Measurements from ENCODE around the gene VPS26A.

Gene VPS26A

DNA sequence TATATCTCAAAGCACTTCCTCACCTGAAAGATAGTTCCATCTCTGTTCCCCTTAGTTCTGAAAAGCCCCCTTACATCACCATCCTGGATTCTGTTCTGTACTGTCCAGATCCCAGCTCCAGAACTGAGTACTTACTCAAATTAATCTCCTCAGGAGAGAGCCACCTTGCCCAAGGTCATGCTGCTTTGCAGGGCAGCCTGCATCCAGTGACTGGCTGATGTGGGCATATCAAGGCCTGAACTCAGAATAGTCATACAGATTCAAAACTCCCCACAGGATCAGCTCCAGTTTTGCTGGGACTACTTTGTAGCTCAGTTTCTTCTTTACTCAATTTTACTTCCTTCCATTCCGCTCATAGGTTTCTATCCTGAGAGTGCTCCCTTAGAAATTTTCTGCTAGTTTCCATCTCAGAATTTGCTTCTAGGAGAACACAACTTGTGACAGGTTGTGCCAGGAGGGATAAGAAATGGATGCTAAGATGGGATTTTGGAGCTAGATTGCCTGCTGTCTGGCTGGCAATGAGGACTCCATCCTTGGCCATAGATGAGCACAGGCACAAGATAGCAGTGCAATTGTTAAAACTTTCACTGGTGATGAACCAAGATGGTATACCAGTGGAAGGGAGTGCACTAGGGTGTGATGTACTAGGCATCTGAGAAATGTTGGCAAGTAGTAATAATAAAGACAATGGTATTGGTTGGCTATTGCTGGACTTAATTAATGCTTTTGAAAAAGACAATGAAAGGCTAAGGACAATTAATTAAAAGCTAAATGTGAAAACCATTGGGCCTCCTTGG lies 18.8 kb upstream of the VPS26A start:
- peaks cover 1 to 9% of the 10 kb centered on the region in 2 donors for H3K4me1 ChIP-seq (ENCODE audit: control insufficient read depth in 2 of 2, insufficient read depth in 1 of 2, low read depth in 1 of 2, low read length in 2 of 2)
- no peak overlapping the region for H3K4me2 ChIP-seq (ENCODE audit: insufficient read depth, low read length, poor library complexity, severe bottlenecking)
- no peak overlapping the region for H3K4ac ChIP-seq (ENCODE audit: low read length)
- no peak overlapping the region for H2BK12ac ChIP-seq (ENCODE audit: low read length)
- no peak overlapping the region for H2AFZ ChIP-seq (ENCODE audit: low read length)
- H3K4me3 ChIP-seq (ENCODE audit: low read length in 2 of 2), result no peak overlapping the region
- no peak overlapping the region for H3K27ac ChIP-seq (replicated peaks; ENCODE audit: low read length)
- H4K91ac ChIP-seq (ENCODE audit: low read depth, low read length, poor library complexity), result no peak overlapping the region
- no peak overlapping the region for H2BK15ac ChIP-seq (ENCODE audit: low read length)
- WGBS, 2 donors (ENCODE audit: extremely low coverage in 2 of 2, insufficient read length in 2 of 2, insufficient replicate concordance in 1 of 2), result no CpG with 5 or more reads among the region's 1 CpG
- H4K8ac ChIP-seq (ENCODE audit: low read depth, low read length), result no peak overlapping the region
- H3K36me3 ChIP-seq (replicated peaks in 1 of 2; ENCODE audit: control insufficient read depth in 2 of 2, insufficient read depth in 2 of 2, low read length in 2 of 2), result no peaks in the 10 kb centered on the region
- no peak overlapping the region for H3K18ac ChIP-seq (ENCODE audit: low read length)
- no peaks in the 10 kb centered on the region for H3K79me1 ChIP-seq (ENCODE audit: low read depth, low read length)
- no peak for DNase-seq (ENCODE audit: low spot score)
- no peak overlapping the region for H2AK5ac ChIP-seq (ENCODE audit: low read depth, low read length)
- H2BK5ac ChIP-seq (ENCODE audit: low read length), result no peak overlapping the region
- H3K9me3 ChIP-seq (replicated peaks in 1 of 2; ENCODE audit: control insufficient read depth in 2 of 2, insufficient read depth in 1 of 2, low read depth in 1 of 2, low read length in 2 of 2), result peaks cover 0 to 8% of the 10 kb centered on the region in 2 donors
- no peak overlapping the region for H3K14ac ChIP-seq (ENCODE audit: low read length)
- H3K9ac ChIP-seq (ENCODE audit: low read depth, low read length, poor library complexity), result no peak overlapping the region
- H2BK120ac ChIP-seq (ENCODE audit: low read depth, low read length), result no peak overlapping the region
- no peaks in the 10 kb centered on the region for H3K27me3 ChIP-seq (ENCODE audit: control insufficient read depth in 3 of 3, insufficient read depth in 3 of 3, low read depth in 1 of 3, low read length in 3 of 3)
- no peak overlapping the region for H3K23ac ChIP-seq (ENCODE audit: low read depth, low read length, poor library complexity)

DNA sequence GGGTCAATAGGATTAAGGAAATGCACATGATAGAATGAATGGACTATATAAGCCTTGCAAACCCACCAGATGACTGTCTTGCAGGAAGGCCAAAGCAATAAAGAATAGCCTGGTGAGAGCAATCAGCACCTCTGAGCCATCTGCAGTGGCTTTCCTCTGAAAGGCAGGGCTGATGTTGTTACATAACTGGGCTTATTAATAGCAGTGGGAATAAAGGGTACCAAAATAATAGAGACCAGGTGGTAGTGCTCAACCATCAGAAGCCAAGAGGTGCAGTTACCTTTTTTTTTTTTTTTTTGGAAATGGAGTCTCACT lies 16.8 kb upstream of the VPS26A start:
- H3K36me3 ChIP-seq (replicated peaks in 1 of 2; ENCODE audit: control insufficient read depth in 2 of 2, insufficient read depth in 2 of 2, low read length in 2 of 2), result no peaks in the 10 kb centered on the region
- no peak overlapping the region for H2BK120ac ChIP-seq (ENCODE audit: low read depth, low read length)
- H2BK12ac ChIP-seq (ENCODE audit: low read length), result no peak overlapping the region
- no peak overlapping the region for H2AFZ ChIP-seq (ENCODE audit: low read length)
- no peak overlapping the region for H3K4me2 ChIP-seq (ENCODE audit: insufficient read depth, low read length, poor library complexity, severe bottlenecking)
- no peak overlapping the region for H2BK5ac ChIP-seq (ENCODE audit: low read length)
- no peak for DNase-seq (ENCODE audit: low spot score)
- H3K9me3 ChIP-seq (replicated peaks in 1 of 2; ENCODE audit: control insufficient read depth in 2 of 2, insufficient read depth in 1 of 2, low read depth in 1 of 2, low read length in 2 of 2), result peaks cover 0 to 8% of the 10 kb centered on the region in 2 donors
- H2AK5ac ChIP-seq (ENCODE audit: low read depth, low read length), result no peak overlapping the region
- H3K4ac ChIP-seq (ENCODE audit: low read length), result no peak overlapping the region
- no peak overlapping the region for H3K4me3 ChIP-seq (ENCODE audit: low read length in 2 of 2)
- H3K14ac ChIP-seq (ENCODE audit: low read length), result no peak overlapping the region
- H2BK15ac ChIP-seq (ENCODE audit: low read length), result no peak overlapping the region
- H3K18ac ChIP-seq (ENCODE audit: low read length), result no peak overlapping the region
- H3K79me1 ChIP-seq (ENCODE audit: low read depth, low read length), result no peaks in the 10 kb centered on the region
- H3K4me1 ChIP-seq (ENCODE audit: control insufficient read depth in 2 of 2, insufficient read depth in 1 of 2, low read depth in 1 of 2, low read length in 2 of 2), result peaks cover 1 to 5% of the 10 kb centered on the region in 2 donors
- H3K27me3 ChIP-seq (ENCODE audit: control insufficient read depth in 3 of 3, insufficient read depth in 3 of 3, low read depth in 1 of 3, low read length in 3 of 3), result peaks cover 0 to 2% (median 0%) of the 10 kb centered on the region in 3 experiments
- H3K9ac ChIP-seq (ENCODE audit: low read depth, low read length, poor library complexity), result no peak overlapping the region
- no peak overlapping the region for H4K91ac ChIP-seq (ENCODE audit: low read depth, low read length, poor library complexity)
- no peak overlapping the region for H3K23ac ChIP-seq (ENCODE audit: low read depth, low read length, poor library complexity)
- no peak overlapping the region for H3K27ac ChIP-seq (replicated peaks; ENCODE audit: low read length)
- no peak overlapping the region for H4K8ac ChIP-seq (ENCODE audit: low read depth, low read length)

DNA sequence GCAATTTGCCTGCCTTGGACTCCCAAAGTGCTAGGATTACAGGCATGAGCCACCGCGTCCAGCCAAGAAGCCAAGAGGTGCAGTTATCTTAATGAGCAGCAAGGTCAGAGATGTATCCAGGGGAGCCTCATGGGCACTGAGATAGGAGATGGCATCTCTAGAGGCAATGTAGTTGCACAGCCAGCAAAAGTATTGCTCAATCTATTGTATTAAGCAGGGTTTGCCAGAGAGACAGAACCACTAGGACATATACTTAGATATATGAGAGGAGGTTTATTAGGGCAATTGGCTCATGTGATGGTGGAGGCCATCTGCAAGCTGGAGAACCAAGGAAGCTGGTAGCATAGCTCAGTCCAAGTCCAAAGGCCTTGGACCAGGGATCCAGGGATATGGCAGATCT lies 16.3 kb upstream of the VPS26A start:
- no CpG with 5 or more reads among the region's 2 CpGs for WGBS, 2 donors (ENCODE audit: extremely low coverage in 2 of 2, insufficient read length in 2 of 2, insufficient replicate concordance in 1 of 2)
- Histone ChIP-seq H3K27me3 (ENCODE audit: control insufficient read depth in 3 of 3, insufficient read depth in 3 of 3, low read depth in 1 of 3, low read length in 3 of 3) (peaks cover 0 to 2% (median 0%) of the 10 kb centered on the region in 3 experiments), H3K9me3 (replicated peaks in 1 of 2; ENCODE audit: control insufficient read depth in 2 of 2, insufficient read depth in 1 of 2, low read depth in 1 of 2, low read length in 2 of 2) (peaks cover 0 to 8% of the 10 kb centered on the region in 2 donors), H3K14ac (ENCODE audit: low read length) (no peak overlapping the region), H2BK15ac (ENCODE audit: low read length) (no peak overlapping the region), H3K4me3 (ENCODE audit: low read length in 2 of 2) (no peak overlapping the region), H2AK5ac (ENCODE audit: low read depth, low read length) (no peak overlapping the region), H3K79me1 (ENCODE audit: low read depth, low read length) (no peaks in the 10 kb centered on the region), H2BK5ac (ENCODE audit: low read length) (no peak overlapping the region), H3K4ac (ENCODE audit: low read length) (no peak overlapping the region), H3K4me1 (ENCODE audit: control insufficient read depth in 2 of 2, insufficient read depth in 1 of 2, low read depth in 1 of 2, low read length in 2 of 2) (peaks cover 0 to 1% of the 10 kb centered on the region in 2 donors), H4K8ac (ENCODE audit: low read depth, low read length) (no peak overlapping the region), H3K4me2 (ENCODE audit: insufficient read depth, low read length, poor library complexity, severe bottlenecking) (no peak overlapping the region), H3K18ac (ENCODE audit: low read length) (no peak overlapping the region), H3K9ac (ENCODE audit: low read depth, low read length, poor library complexity) (no peak overlapping the region), H2BK12ac (ENCODE audit: low read length) (no peak overlapping the region), H3K23ac (ENCODE audit: low read depth, low read length, poor library complexity) (no peak overlapping the region), H2AFZ (ENCODE audit: low read length) (no peak overlapping the region), H3K27ac (replicated peaks; ENCODE audit: low read length) (no peak overlapping the region), H3K36me3 (replicated peaks in 1 of 2; ENCODE audit: control insufficient read depth in 2 of 2, insufficient read depth in 2 of 2, low read length in 2 of 2) (no peaks in the 10 kb centered on the region), H4K91ac (ENCODE audit: low read depth, low read length, poor library complexity) (no peak overlapping the region), H2BK120ac (ENCODE audit: low read depth, low read length) (no peak overlapping the region)
- DNase-seq (ENCODE audit: low spot score), result no peak

DNA sequence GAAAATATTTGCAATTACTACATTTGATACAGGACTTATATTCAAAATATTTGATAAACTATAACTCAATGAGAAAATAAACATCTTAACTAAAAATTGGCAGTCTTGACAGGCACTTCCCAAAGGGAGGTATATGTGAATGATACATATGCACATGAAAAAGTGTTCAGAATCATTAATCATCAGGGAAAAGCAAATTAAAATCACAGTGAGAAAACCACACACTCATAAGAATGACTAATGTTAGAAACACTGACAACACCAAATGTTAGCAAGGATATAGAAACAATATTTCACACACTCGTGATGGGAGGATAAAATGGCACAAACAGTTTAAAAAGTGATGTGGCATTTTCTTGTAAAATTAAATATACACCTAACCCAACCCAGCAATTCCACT lies 4.1 kb upstream of the VPS26A start:
- H4K8ac ChIP-seq (ENCODE audit: low read depth, low read length), result no peak overlapping the region
- H4K91ac ChIP-seq (ENCODE audit: low read depth, low read length, poor library complexity), result no peak overlapping the region
- H3K36me3 ChIP-seq (replicated peaks in 1 of 2; ENCODE audit: control insufficient read depth in 2 of 2, insufficient read depth in 2 of 2, low read length in 2 of 2), result no peaks in the 10 kb centered on the region
- H3K9me3 ChIP-seq (replicated peaks in 1 of 2; ENCODE audit: control insufficient read depth in 2 of 2, insufficient read depth in 1 of 2, low read depth in 1 of 2, low read length in 2 of 2), result no peaks in the 10 kb centered on the region
- H3K4ac ChIP-seq (ENCODE audit: low read length), result no peak overlapping the region
- H3K9ac ChIP-seq (ENCODE audit: low read depth, low read length, poor library complexity), result no peak overlapping the region
- no peak overlapping the region for H3K27ac ChIP-seq (replicated peaks; ENCODE audit: low read length)
- H3K79me1 ChIP-seq (ENCODE audit: low read depth, low read length), result no peaks in the 10 kb centered on the region
- H2BK12ac ChIP-seq (ENCODE audit: low read length), result no peak overlapping the region
- WGBS, 2 donors (ENCODE audit: extremely low coverage in 2 of 2, insufficient read length in 2 of 2, insufficient replicate concordance in 1 of 2), result no CpG with 5 or more reads among the region's 1 CpG
- H3K4me1 ChIP-seq (ENCODE audit: control insufficient read depth in 2 of 2, insufficient read depth in 1 of 2, low read depth in 1 of 2, low read length in 2 of 2), result no peaks in the 10 kb centered on the region
- DNase-seq (ENCODE audit: low spot score), result no peak
- H3K4me2 ChIP-seq (ENCODE audit: insufficient read depth, low read length, poor library complexity, severe bottlenecking), result no peak overlapping the region
- H3K14ac ChIP-seq (ENCODE audit: low read length), result no peak overlapping the region
- H3K18ac ChIP-seq (ENCODE audit: low read length), result no peak overlapping the region
- H2BK15ac ChIP-seq (ENCODE audit: low read length), result no peak overlapping the region
- H3K4me3 ChIP-seq (ENCODE audit: low read length in 2 of 2), result no peak overlapping the region
- H2BK120ac ChIP-seq (ENCODE audit: low read depth, low read length), result no peak overlapping the region
- no peaks in the 10 kb centered on the region for H3K27me3 ChIP-seq (ENCODE audit: control insufficient read depth in 3 of 3, insufficient read depth in 3 of 3, low read depth in 1 of 3, low read length in 3 of 3)
- no peak overlapping the region for H2AFZ ChIP-seq (ENCODE audit: low read length)
- H2BK5ac ChIP-seq (ENCODE audit: low read length), result no peak overlapping the region
- H2AK5ac ChIP-seq (ENCODE audit: low read depth, low read length), result no peak overlapping the region
- no peak overlapping the region for H3K23ac ChIP-seq (ENCODE audit: low read depth, low read length, poor library complexity)

Data from neuronal stem cell (in vitro differentiated cells).